GM12891 (cell line): ENCODE results near the gene SLC26A8.
A peak's percentile ranks its signal among the peaks of the same experiment; 100 is the strongest.
"Not testable (repeated sequence)": the region's sequence is repeated elsewhere in the genome, so short reads cannot be mapped to it uniquely, and the experiment has no call there.

Source experiments
- DNase-seq: peaks from one replicate; pipeline ENCODE4 v3.0.0; 2011; ENCODE audit warnings: low spot score; ENCODE audit not compliant: insufficient read length
- FAIRE-seq: peaks from 2 replicates; lab custom pipeline; 2011; peaks lifted over from hg19 to GRCh38; lab: Jason Lieb, UNC
- PAX5 ChIP-seq: IDR thresholded peaks from 2 replicates; pipeline ENCODE4 v1.6.1; 2011; ENCODE audit warnings: low read length, moderate library complexity, mild to moderate bottlenecking; ENCODE audit not compliant: insufficient read depth, severe bottlenecking
- POLR2A ChIP-seq: IDR thresholded peaks from 2 replicates; pipeline ENCODE4 v1.6.1; 2011; ENCODE audit warnings: low read depth, low read length, control low read depth
- POLR2AphosphoS5 ChIP-seq: IDR thresholded peaks from 2 replicates; pipeline ENCODE4 v1.6.1; 2011; ENCODE audit warnings: low read depth, low read length, control low read depth
- POU2F2 ChIP-seq: IDR thresholded peaks from 2 replicates; pipeline ENCODE4 v1.6.1; 2011; ENCODE audit warnings: low read depth, mild to moderate bottlenecking, control low read depth, low read length, moderate library complexity
- SPI1 ChIP-seq: IDR thresholded peaks from 2 replicates; pipeline ENCODE4 v1.6.1; 2011; ENCODE audit warnings: low read depth, low read length, control low read depth
- TAF1 ChIP-seq: IDR thresholded peaks from 2 replicates; pipeline ENCODE4 v1.6.1; 2011; ENCODE audit warnings: low read depth, low read length, control low read depth

Gene SLC26A8

GRCh38 chr6:35919085-35919826 lies 105.2 kb downstream of the SLC26A8 start:
- TF ChIP-seq TAF1 (no peak), POLR2A (no peak), PAX5 (no peak), POLR2AphosphoS5 (no peak), SPI1 (no peak), POU2F2 (no peak)
- no peak for DNase-seq
- peak; percentile 83 for FAIRE-seq

- FAIRE-seq, DNase-seq: not testable (repeated sequence)
Observed at GRCh38 chr6:35916893-35917292, 107.5 kb downstream of the SLC26A8 start.

GRCh38 chr6:35916056-35916455 lies 108.4 kb downstream of the SLC26A8 start:
- FAIRE-seq (no peak), DNase-seq (no peak)
- TF ChIP-seq PAX5 (no peak), TAF1 (no peak), POU2F2 (no peak)

GRCh38 chr6:35914536-35914935 lies 109.9 kb downstream of the SLC26A8 start:
- DNase-seq (no peak), FAIRE-seq (no peak)
- no peak for TF ChIP-seq SPI1
- TF ChIP-seq POLR2AphosphoS5: no peak
- TF ChIP-seq POU2F2: no peak
- no peak for TF ChIP-seq TAF1
- TF ChIP-seq POLR2A: no peak

- DNase-seq (no peak), FAIRE-seq (no peak)
- TF ChIP-seq POLR2AphosphoS5 (no peak), POU2F2 (no peak), PAX5 (no peak), TAF1 (no peak), POLR2A (no peak), SPI1 (no peak)
Observed at GRCh38 chr6:35911871-35912653, 112.4 kb downstream of the SLC26A8 start.

GRCh38 chr6:35909571-35909970 lies 114.9 kb downstream of the SLC26A8 start:
- not testable (repeated sequence) for DNase-seq, FAIRE-seq

GRCh38 chr6:35908753-35909401 lies 115.6 kb downstream of the SLC26A8 start:
- not testable (repeated sequence) for DNase-seq, FAIRE-seq

GRCh38 chr6:35907750-35908149 lies 116.7 kb downstream of the SLC26A8 start:
- DNase-seq: no peak
- TF ChIP-seq TAF1: no peak
- peak; percentile 74 for TF ChIP-seq SPI1
- 0 out of 2 replicates have a peak, but pooled peaks have one; percentile 25 for TF ChIP-seq POLR2A
- no peak for FAIRE-seq

- TF ChIP-seq TAF1 (no peak), PAX5 (no peak), POU2F2 (no peak), POLR2AphosphoS5 (no peak), SPI1 (no peak), POLR2A (no peak)
- DNase-seq: no peak
- no peak for FAIRE-seq
Observed at GRCh38 chr6:35906499-35906846, 118.0 kb downstream of the SLC26A8 start.

GRCh38 chr6:35905841-35906498 lies 118.5 kb downstream of the SLC26A8 start:
- DNase-seq (no peak), FAIRE-seq (no peak)
- TF ChIP-seq POU2F2 (no peak), PAX5 (no peak), TAF1 (no peak), POLR2AphosphoS5 (no peak), SPI1 (no peak), POLR2A (no peak)
